ENCODE results near the gene COL28A1. TPM values are rescaled to one million over a fixed set of nuclear protein-coding genes. Genes with fewer than 3 reads are reported as not detected.
A peak's percentile ranks its signal among the peaks of the same experiment; 100 is the strongest.

Gene COL28A1
- total and polyA plus RNA-seq, 2 of the 13 experiments (the other 11 are each of a cell fraction or from before 2014, with no cell fraction given): 0.07 to 0.15 TPM

GRCh38 chr7:7566651-7567611 is 31.3 kb upstream of the COL28A1 start, which contains the start of gene MIOS (continued):
- TF ChIP-seq ZNF607 (CRISPR knock-in tag; IDR thresholded peaks at IDR 0.05; ENCODE audit: borderline replicate concordance) (peak; percentile 30; the same call in 1 of the 2 replicates), SETDB1 (CRISPR knock-in tag; IDR thresholded peaks at IDR 0.05; ENCODE audit: borderline replicate concordance) (no peak), GATAD2A (CRISPR knock-in tag; IDR thresholded peaks at IDR 0.05) (no peak), CEBPB (IDR thresholded peaks at IDR 0.05; ENCODE audit: borderline replicate concordance, low read depth, low read length) (no peak), ETV6 (CRISPR knock-in tag; conservative IDR thresholded peaks at IDR 0.05) (no peak), ARNTL (CRISPR knock-in tag; IDR thresholded peaks at IDR 0.05) (no peak), ZNF768 (CRISPR knock-in tag; IDR thresholded peaks at IDR 0.05) (peak; percentile 71; the same call in 1 of the 2 replicates), NFATC3 (CRISPR knock-in tag; IDR thresholded peaks at IDR 0.05) (no peak), ZSCAN20 (CRISPR knock-in tag; IDR thresholded peaks at IDR 0.05; ENCODE audit: borderline replicate concordance) (peak; percentile 30; the same call in 1 of the 2 replicates), KMT2B (CRISPR knock-in tag; IDR thresholded peaks at IDR 0.05) (peak; percentile 52; the same call in 1 of the 2 replicates), ZNF547 (CRISPR knock-in tag; IDR thresholded peaks at IDR 0.05) (no peak), ZNF446 (CRISPR knock-in tag; IDR thresholded peaks at IDR 0.05) (0 out of 2 replicates have a peak, but pooled peaks have one; percentile 41), U2AF1 (optimal IDR thresholded peaks at IDR 0.05; ENCODE audit: low read depth, low read length) (no peak)
- TF ChIP-seq, protein P1, sequence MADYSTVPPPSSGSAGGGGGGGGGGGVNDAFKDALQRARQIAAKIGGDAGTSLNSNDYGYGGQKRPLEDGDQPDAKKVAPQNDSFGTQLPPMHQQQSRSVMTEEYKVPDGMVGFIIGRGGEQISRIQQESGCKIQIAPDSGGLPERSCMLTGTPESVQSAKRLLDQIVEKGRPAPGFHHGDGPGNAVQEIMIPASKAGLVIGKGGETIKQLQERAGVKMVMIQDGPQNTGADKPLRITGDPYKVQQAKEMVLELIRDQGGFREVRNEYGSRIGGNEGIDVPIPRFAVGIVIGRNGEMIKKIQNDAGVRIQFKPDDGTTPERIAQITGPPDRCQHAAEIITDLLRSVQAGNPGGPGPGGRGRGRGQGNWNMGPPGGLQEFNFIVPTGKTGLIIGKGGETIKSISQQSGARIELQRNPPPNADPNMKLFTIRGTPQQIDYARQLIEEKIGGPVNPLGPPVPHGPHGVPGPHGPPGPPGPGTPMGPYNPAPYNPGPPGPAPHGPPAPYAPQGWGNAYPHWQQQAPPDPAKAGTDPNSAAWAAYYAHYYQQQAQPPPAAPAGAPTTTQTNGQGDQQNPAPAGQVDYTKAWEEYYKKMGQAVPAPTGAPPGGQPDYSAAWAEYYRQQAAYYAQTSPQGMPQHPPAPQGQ (CRISPR knock-in tag; IDR thresholded peaks at IDR 0.05; ENCODE audit: borderline replicate concordance): no peak

Data from HepG2 (cell line).